CMK (cell line): ENCODE results near the gene GPC5.
"Not testable (repeated sequence)": the region's sequence is repeated elsewhere in the genome, so short reads cannot be mapped to it uniquely, and the experiment has no call there.

Experiments
- DNase-seq: peaks from one replicate; pipeline ENCODE4 v3.0.0-alpha.2; 2010; ENCODE audit warnings: low read depth

GPC5 gene

GRCh38 chr13:91657283-91657682 is 258.9 kb downstream of the GPC5 start:
- no peak for DNase-seq

GRCh38 chr13:91659256-91660075 is 261.0 kb downstream of the GPC5 start:
- DNase-seq = no peak

GRCh38 chr13:91660076-91660415 is 261.6 kb downstream of the GPC5 start:
- no peak for DNase-seq

- no peak for DNase-seq
Observed at GRCh38 chr13:91661692-91662490, 263.5 kb downstream of the GPC5 start.

GRCh38 chr13:91664039-91664438 is 265.6 kb downstream of the GPC5 start:
- no peak for DNase-seq

GRCh38 chr13:91667486-91667885 is 269.1 kb downstream of the GPC5 start:
- no peak for DNase-seq

GRCh38 chr13:91668866-91669495 is 270.6 kb downstream of the GPC5 start:
- no peak for DNase-seq

GRCh38 chr13:91674347-91674746 is 275.9 kb downstream of the GPC5 start:
- DNase-seq = not testable (repeated sequence)

GRCh38 chr13:91684746-91685145 is 286.3 kb downstream of the GPC5 start:
- DNase-seq = no peak

GRCh38 chr13:91690944-91691343 is 292.5 kb downstream of the GPC5 start:
- DNase-seq = no peak

- DNase-seq = no peak
Observed at GRCh38 chr13:91693466-91693865, 295.0 kb downstream of the GPC5 start.

GRCh38 chr13:91698308-91698707 is 299.9 kb downstream of the GPC5 start:
- no peak for DNase-seq

- no peak for DNase-seq
Observed at GRCh38 chr13:91698767-91699166, 300.3 kb downstream of the GPC5 start.

GRCh38 chr13:91699863-91700262 is 301.4 kb downstream of the GPC5 start:
- DNase-seq = no peak

GRCh38 chr13:91701975-91702374 is 303.6 kb downstream of the GPC5 start:
- DNase-seq = no peak

- DNase-seq = no peak
Observed at GRCh38 chr13:91702411-91702810, 304.0 kb downstream of the GPC5 start.

- no peak for DNase-seq
Observed at GRCh38 chr13:91704398-91704797, 306.0 kb downstream of the GPC5 start.

GRCh38 chr13:91708558-91708957 is 310.1 kb downstream of the GPC5 start:
- no peak for DNase-seq

- DNase-seq = no peak
Observed at GRCh38 chr13:91709180-91709579, 310.8 kb downstream of the GPC5 start.

- no peak for DNase-seq
Observed at GRCh38 chr13:91710733-91711132, 312.3 kb downstream of the GPC5 start.

- DNase-seq = no peak
Observed at GRCh38 chr13:91714855-91715254, 316.4 kb downstream of the GPC5 start.

- DNase-seq = no peak
Observed at GRCh38 chr13:91716436-91717065, 318.1 kb downstream of the GPC5 start.
